Gastrocnemius medialis (tissue), 4 donors: Measurements from ENCODE around the gene TNFAIP3.

ENCODE experiments used
- POLR2A ChIP-seq, 2 donors: fragments of 450-650 bp; IDR thresholded peaks; one replicate each; pipeline ENCODE4 v1.6.1; 2017; ENCODE audit warnings: antibody characterized with exemption in 2 of 2, mild to moderate bottlenecking in 2 of 2, moderate library complexity in 2 of 2
- TF ChIP-seq, protein P1 (sequence below), 5 experiments: fragments of 450-650 bp in 3 of 5; fragments of 200-600 bp in 2 of 5; sonication (generic) in 2 of 5; IDR thresholded peaks in 4 of 5; conservative IDR thresholded peaks in 1 of 5; 1 replicate in 4 of 5; 2 replicates in 1 of 5; pipeline ENCODE4 v1.5.1; 2016 to 2019; ENCODE audit warnings: antibody characterized with exemption in 5 of 5, mild to moderate bottlenecking in 3 of 5, moderate library complexity in 3 of 5

DNA sequence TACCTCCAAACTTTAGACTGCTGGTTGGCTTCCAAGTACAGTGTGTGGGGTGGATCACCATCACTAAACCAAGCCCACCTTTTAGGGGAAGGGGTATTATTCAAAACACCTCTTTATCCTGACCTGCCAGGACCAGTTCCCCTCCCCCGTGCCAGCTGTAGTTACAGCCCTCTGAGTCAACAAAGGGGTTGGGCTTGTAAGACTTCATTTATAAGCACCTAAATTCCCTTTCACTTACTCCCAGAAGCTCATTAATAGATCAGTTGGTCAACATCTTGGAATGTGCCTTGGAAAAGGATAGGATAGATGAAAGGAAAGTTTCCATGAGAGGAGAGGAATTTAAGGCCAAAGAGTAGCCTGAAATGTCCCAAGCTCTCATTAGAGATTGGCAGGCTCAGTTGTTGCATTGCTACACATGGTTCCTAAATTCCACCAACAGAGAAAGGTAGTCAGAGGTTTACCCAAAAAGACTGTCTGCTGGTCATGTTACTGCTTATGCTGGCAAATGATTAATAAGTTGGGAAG lies 59.2 kb downstream of the TNFAIP3 start:
- no peak for TF ChIP-seq POLR2A (IDR thresholded peaks at IDR 0.05)
- TF ChIP-seq, protein P1, sequence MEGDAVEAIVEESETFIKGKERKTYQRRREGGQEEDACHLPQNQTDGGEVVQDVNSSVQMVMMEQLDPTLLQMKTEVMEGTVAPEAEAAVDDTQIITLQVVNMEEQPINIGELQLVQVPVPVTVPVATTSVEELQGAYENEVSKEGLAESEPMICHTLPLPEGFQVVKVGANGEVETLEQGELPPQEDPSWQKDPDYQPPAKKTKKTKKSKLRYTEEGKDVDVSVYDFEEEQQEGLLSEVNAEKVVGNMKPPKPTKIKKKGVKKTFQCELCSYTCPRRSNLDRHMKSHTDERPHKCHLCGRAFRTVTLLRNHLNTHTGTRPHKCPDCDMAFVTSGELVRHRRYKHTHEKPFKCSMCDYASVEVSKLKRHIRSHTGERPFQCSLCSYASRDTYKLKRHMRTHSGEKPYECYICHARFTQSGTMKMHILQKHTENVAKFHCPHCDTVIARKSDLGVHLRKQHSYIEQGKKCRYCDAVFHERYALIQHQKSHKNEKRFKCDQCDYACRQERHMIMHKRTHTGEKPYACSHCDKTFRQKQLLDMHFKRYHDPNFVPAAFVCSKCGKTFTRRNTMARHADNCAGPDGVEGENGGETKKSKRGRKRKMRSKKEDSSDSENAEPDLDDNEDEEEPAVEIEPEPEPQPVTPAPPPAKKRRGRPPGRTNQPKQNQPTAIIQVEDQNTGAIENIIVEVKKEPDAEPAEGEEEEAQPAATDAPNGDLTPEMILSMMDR (IDR thresholded peaks at IDR 0.05 in 4 of 5, conservative IDR thresholded peaks at IDR 0.05 in 1 of 5) = no peak
